GM18861 (cell line): ENCODE results near the gene RPN2.

Experiments
- ATAC-seq: cut with Tn5 transposase; IDR thresholded peaks from one replicate; pipeline ENCODE4 v1.9.1; 2021; ENCODE audit not compliant: unreplicated experiment

Gene RPN2

GRCh38 chr20:37263686-37264085 is 84.6 kb downstream of the RPN2 start:
- ATAC-seq, result no peak

- ATAC-seq, result no peak
Observed at GRCh38 chr20:37265152-37265551, 86.0 kb downstream of the RPN2 start.

- no peak for ATAC-seq
Observed at GRCh38 chr20:37266940-37267666, 88.0 kb downstream of the RPN2 start.

GRCh38 chr20:37267667-37268313 is 88.7 kb downstream of the RPN2 start:
- no peak for ATAC-seq

GRCh38 chr20:37270576-37271420 is 91.7 kb downstream of the RPN2 start:
- ATAC-seq, result no peak

- ATAC-seq, result no peak
Observed at GRCh38 chr20:37271421-37271768, 92.3 kb downstream of the RPN2 start.

- no peak for ATAC-seq
Observed at GRCh38 chr20:37273988-37274387, 94.9 kb downstream of the RPN2 start.

- no peak for ATAC-seq
Observed at GRCh38 chr20:37274851-37275524, 95.9 kb downstream of the RPN2 start.

- ATAC-seq, result no peak
Observed at GRCh38 chr20:37276494-37277252, 97.5 kb downstream of the RPN2 start.

- no peak for ATAC-seq
Observed at GRCh38 chr20:37277253-37277593, 98.1 kb downstream of the RPN2 start.

GRCh38 chr20:37278966-37279590 is 99.9 kb downstream of the RPN2 start:
- ATAC-seq, result no peak

- no peak for ATAC-seq
Observed at GRCh38 chr20:37279820-37280219, 100.7 kb downstream of the RPN2 start.

- no peak for ATAC-seq
Observed at GRCh38 chr20:37280403-37280802, 101.3 kb downstream of the RPN2 start.

- ATAC-seq, result no peak
Observed at GRCh38 chr20:37282556-37282955, 103.4 kb downstream of the RPN2 start.

GRCh38 chr20:37283530-37284195 is 104.5 kb downstream of the RPN2 start:
- ATAC-seq, result no peak

- no peak for ATAC-seq
Observed at GRCh38 chr20:37284691-37285161, 105.6 kb downstream of the RPN2 start.

- no peak for ATAC-seq
Observed at GRCh38 chr20:37285664-37286374, 106.7 kb downstream of the RPN2 start.

- no peak for ATAC-seq
Observed at GRCh38 chr20:37288091-37288490, 109.0 kb downstream of the RPN2 start.
